HG02870 (cell line): ENCODE results near the gene SLC2A1.
"Not testable (repeated sequence)": the region's sequence is repeated elsewhere in the genome, so short reads cannot be mapped to it uniquely, and the experiment has no call there.

Source experiments
- ATAC-seq: cut with Tn5 transposase; IDR thresholded peaks from one replicate; pipeline ENCODE4 v1.9.1; 2021; ENCODE audit warnings: mild to moderate bottlenecking, moderate library complexity; ENCODE audit not compliant: unreplicated experiment

Gene SLC2A1

DNA sequence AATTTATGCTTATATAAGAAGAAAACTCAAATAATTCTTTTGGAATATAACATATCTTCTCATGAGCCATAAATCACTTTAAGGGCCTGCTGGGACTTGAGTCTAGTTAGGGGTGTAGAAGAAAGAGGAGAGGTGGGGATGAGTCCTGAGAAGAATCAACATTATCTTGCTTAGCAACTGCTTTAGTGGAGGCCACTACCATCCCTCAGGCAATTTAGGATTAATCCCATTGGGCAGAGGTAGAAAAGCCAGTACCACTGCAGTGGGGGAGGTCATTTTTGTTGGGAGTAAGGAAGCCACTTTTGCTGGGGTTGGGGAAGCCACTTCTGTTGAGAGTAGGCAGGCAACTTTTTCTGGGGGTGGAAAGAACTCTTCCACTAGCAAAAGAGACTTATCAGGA lies 47.7 kb downstream of the SLC2A1 start:
- no peak for ATAC-seq

- no peak for ATAC-seq
Observed at GRCh38 chr1:42908046-42908445, 50.6 kb downstream of the SLC2A1 start.

- ATAC-seq, result no peak
Observed at GRCh38 chr1:42904434-42904833, 54.2 kb downstream of the SLC2A1 start.

DNA sequence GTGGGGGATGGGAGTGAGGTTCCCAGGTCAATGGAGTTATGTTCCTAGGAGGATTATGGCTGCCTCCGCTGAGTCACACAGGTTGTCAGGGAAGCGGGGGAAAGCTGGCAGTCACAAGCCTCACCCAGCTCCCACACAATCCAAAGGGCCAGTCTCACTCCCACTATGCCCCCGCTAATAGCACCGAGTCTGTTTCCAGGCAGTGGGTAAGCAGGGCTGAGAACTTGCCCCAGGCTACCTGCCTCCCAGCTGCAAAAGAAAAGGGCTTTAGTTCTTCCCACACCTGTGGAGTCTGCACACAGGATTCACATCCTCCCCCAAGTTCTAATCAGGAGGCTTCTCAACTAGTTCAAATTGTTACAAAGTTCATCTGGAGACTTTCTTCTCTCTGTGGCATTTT lies 58.7 kb downstream of the SLC2A1 start:
- not testable (repeated sequence) for ATAC-seq

GRCh38 chr1:42891465-42892138 lies 67.1 kb downstream of the SLC2A1 start:
- ATAC-seq, result no peak

DNA sequence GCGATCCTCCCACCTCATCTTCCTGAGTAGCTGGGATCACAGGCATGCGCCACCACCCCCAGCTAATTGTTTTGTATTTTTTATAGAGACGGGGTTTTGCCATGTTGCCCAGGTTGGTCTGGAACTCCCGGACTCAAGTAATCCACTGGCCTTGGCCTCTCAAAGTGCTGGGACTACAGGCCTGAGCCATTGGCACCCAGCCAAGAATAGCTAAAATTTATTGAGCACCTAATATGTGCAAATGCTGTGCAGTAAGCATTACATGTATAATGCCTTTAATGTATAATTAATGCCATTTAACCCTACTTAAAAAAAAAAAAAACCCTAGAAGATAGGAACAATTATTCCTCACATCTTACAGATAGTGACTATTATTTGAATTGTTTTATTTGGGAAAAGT lies 69.4 kb downstream of the SLC2A1 start:
- ATAC-seq, result no peak

- ATAC-seq, result no peak
Observed at GRCh38 chr1:42888013-42888633, 70.5 kb downstream of the SLC2A1 start.

DNA sequence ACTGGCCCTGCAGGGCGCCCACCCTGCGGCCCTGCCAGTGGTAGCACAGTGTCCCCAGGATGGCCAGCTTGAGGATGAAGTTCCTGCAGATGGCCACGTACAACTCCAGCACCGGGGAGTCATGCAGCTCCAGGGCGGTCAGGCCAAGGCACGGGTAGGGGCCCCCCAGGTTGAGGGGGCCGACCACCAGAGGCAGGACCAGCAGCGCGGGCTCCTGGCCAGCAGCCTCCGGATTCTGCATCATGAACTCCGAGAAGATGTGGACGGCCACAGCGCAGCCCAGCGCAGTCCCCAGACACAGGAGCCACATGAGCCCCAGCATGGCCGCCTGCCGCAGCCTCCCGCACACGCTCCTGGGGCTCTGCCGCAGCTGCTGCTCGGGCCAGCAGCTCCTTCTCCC lies 71.3 kb downstream of the SLC2A1 start:
- no peak for ATAC-seq

DNA sequence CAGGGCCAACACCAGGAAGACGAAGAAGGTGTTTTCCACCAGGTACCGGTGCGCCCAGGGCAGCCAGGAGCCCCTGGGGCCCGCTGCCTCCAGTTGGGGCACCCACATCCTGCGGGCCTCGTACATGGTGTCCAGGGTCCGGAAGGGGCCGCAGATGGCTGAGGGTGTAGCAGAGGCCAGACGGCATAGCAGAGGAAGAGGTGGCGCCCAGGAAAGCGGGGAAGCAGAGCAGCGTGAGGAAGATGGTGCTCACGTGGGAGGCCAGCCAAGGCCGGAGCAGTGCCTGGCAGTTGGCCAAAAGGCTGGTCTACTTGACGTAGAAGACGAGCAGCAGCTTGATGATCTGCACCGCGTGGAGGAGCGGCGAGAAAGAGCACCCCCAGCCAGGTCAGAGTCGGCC lies 71.9 kb downstream of the SLC2A1 start:
- no peak for ATAC-seq

GRCh38 chr1:42886046-42886739 lies 72.5 kb downstream of the SLC2A1 start:
- ATAC-seq, result no peak

DNA sequence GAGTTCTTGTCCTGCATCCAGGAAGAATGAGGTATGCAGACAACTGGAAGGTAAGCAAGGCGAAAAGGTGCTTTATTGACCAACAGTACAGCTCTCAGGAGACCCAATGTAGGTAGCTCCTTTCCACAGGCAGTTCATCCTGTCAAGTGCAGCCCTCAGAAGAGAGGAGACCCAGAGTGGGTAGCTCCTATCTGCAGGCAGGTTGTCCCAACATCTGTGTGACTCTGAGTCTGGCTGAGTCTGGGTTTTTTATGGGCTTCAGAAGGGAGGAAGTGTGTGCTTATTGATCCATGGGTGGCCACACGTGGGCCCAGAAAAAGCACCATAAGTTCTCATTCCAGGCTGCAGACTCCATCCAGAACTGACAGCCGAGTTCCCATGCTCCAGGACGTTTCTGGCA lies 78.3 kb downstream of the SLC2A1 start:
- no peak for ATAC-seq

- no peak for ATAC-seq
Observed at GRCh38 chr1:42877380-42877779, 81.3 kb downstream of the SLC2A1 start.

GRCh38 chr1:42876009-42876408 lies 82.7 kb downstream of the SLC2A1 start:
- ATAC-seq, result no peak
